Fibroblast of skin of left biceps (primary cell): ENCODE results near the gene CHMP5.
A peak's percentile ranks its signal among the peaks of the same experiment; 100 is the strongest.

Source experiments
- DNase-seq, 2 experiments: peaks; one replicate each; pipeline ENCODE4 v3.0.0-alpha.2; 2013; ENCODE audit warnings: low read depth in 2 of 2

The CHMP5 gene

GRCh38 chr9:33264473-33265177, at the start of gene CHMP5, which contains the start of gene BAG1:
CHMP5 (plus strand) TSS chr9:33265049; CDS start chr9:33265079, 30 bp downstream.
BAG1 (minus strand) TSS chr9:33264708.
- DNase-seq: peak; percentile 98

DNA sequence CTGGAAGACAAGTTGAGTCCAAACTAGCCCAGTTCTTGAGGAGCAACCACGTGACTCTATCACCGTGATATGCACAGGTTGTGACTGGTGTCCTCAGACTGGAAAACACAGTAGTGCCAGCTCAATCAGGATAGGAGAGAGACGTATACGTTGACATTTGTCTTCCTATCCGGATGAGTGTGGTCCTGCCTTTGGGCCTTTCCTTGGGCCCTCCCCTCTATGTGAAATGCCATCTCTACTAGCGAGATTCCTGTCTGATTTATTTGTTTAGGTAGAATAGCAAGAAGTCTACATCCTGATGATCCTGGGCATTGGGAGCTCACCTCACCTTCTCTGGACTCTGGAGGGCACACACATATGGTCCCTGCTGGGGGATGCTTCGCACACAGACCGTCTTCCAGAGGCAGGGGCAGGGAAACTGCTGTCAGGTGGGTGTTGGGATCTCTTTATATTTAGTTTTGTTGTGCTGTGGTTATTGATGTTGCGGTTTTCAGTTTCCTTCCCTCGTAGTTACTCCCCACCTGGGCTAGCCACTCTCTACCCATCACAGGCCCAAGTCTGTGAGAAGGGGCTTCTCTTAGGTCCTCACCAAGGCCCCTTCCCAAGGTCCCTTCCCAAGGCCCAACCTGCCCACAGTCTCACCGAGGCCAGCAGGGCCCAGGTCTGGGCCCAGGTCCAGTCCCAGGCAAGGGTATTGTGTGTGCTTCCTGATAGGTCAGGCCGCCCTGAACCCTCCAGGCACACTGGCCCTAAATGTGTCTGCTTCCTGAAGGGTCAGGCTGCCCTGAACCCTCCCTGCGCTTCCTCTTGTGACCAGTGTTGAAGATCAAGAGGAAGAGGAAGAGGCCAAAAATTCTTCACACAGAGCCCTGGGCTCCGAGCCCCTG, 43.9 kb upstream of the CHMP5 start:
- no peak for DNase-seq

GRCh38 chr9:33221568-33221884, 43.3 kb upstream of the CHMP5 start:
- DNase-seq: no peak

DNA sequence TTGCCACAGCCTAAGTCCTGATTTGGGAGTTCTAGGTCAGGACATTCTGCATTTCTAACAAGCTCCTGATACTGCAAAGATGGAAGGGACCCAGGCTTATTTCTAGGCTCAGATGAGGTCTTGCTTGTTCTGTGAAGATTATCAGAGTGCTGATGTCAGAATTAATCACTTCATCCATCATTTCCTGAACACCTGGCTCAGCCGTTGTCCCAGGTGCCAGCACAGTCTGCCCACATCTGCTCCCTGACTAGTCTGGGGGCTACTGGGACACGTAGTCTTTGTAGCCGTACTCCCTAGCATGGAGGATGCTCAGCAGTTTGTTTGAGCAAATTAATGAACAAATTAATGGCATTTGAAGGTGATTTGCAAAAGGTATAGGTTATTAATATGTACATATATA, 42.8 kb upstream of the CHMP5 start:
- DNase-seq: no peak

DNA sequence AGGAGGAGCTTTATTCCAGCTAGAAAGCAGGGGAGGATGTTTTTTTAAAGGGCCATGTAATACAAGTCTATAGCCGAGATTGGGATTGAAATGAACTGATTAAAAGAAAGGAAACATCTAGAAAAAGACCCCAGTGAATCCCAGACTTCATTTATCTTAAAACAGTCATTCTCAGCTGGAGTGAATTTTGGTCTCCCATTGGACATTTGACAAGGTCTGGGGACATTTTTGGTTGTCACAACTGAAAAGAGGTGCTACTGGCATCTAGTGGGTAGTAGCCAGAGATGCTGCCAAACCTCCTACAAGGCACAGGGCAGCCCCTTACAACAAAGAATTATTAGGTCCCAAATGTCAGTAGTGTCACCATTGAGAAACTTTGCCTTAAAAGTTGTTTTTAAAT, 41.2 kb upstream of the CHMP5 start:
- no peak for DNase-seq

DNA sequence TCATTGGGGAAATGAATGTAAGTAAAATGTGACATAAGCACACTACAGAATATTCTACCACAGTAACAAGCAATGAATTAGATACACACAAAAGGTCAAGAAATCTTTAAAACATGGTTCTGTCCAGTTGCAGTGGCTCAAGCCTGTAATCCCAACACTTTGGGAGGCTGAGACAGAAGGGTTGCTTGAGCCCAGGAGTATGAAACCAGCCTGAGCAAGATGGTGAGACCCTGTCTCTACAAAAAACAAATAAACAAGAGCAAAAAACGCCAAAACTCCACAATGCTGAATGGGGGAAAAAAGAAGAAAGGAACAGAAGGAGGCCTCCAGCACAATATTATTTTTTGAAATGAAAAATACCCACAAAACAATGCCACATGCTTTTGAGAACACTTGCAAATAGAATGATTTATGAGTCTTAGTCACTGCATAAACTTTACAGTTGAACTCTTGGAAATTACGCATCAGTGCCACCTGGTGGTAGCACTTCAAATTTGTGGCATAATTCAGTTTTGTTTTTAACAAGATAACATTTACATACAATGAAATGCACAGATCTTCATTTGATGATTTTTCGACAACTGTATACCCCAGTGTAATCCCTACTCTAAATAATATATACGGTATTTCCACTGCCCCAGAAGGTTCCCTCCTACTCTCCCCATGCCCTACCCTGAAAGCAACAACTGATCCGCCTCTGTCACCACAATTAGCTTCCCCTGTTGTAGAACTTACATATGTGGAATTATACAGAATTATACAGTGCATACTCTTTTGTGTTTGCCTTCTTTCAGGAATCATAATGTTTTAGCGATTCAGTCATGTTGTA, 39.3 kb upstream of the CHMP5 start:
- DNase-seq: peak; percentile 56 to 57

GRCh38 chr9:33227008-33227398, 37.8 kb upstream of the CHMP5 start:
- DNase-seq: no peak

DNA sequence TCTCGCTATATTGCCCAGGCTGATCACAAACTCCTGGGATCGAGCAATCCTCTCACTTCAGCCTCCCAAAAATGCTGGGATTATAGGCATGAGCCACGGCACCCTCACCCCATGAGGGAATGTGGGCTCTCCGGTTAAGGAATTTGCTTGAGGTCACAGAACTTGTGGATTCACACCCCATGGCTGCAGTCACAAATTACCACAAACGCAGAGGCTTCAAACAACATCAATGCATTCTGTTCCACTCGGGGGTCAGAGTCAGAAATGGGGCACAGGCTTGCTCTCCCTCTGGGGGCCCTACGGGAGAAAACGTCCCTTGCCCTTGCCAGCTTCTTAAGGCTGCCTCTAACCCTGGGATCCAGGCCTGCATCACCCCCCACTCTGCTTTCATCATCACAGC, 37.1 kb upstream of the CHMP5 start:
- DNase-seq: no peak

- DNase-seq: no peak
Observed at GRCh38 chr9:33228606-33229005, 36.2 kb upstream of the CHMP5 start.

- DNase-seq: no peak
Observed at GRCh38 chr9:33229359-33230114, 35.3 kb upstream of the CHMP5 start.

DNA sequence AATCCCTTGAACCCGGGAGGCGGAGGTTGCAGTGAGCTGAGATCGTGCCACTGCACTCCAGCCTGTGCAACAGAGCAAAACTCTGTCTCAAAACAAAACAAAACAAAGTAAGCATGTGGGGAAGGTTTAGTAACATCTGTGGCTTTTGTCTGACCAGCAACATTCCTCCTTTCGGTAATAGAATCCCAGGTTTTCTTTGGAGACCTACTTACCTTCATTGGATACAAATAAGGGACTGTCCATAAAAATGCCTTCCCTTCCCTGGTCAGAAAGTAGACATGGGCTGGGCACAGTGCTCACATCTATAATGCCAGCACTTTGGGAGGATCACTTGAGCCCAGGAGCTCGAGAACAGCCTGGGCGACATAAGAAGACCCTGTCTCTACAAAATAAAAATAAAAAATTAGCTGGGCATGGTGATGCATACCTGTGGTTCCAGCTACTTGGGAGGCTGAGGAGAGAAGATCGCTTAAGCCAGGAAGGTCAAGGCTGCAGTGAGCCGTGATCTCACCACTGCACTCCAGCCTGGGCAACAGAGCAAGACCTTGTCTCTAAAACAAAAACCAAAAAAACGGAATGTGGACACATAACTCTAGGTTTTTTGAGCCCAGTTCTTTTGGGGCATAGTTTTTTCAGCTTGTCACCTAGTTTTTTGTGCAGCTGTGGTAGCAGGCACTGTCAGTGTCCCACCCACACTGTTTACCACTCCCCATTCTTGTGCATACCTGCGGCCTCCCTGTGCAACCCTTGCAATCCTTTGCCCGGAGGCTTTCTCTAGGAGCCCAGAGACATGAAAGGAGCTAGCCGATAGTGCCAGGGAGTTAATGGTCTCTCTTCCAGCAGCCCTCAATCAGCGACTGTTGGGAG, 33.9 kb upstream of the CHMP5 start:
- DNase-seq: no peak

GRCh38 chr9:33231623-33231942, 33.3 kb upstream of the CHMP5 start:
- DNase-seq: no peak

DNA sequence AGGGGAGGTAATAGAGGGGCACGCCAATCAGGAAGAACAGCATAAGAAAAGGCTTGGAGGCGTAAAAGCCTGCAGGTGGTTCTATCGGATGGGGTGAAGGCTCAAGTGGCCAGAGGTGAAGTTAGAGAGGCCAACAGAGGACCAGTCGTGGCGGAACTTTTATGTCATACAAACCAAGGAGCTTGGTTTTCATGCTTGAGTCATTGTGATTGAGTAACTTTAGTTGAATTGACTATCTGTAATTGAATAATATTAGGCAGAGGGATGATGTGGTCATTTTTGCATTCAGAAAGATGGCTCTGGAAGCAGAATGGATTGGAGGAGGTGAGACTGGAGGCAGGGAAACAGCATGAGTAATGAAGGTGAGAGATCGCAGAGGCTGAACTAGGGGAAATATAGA, 32.0 kb upstream of the CHMP5 start:
- DNase-seq: no peak

DNA sequence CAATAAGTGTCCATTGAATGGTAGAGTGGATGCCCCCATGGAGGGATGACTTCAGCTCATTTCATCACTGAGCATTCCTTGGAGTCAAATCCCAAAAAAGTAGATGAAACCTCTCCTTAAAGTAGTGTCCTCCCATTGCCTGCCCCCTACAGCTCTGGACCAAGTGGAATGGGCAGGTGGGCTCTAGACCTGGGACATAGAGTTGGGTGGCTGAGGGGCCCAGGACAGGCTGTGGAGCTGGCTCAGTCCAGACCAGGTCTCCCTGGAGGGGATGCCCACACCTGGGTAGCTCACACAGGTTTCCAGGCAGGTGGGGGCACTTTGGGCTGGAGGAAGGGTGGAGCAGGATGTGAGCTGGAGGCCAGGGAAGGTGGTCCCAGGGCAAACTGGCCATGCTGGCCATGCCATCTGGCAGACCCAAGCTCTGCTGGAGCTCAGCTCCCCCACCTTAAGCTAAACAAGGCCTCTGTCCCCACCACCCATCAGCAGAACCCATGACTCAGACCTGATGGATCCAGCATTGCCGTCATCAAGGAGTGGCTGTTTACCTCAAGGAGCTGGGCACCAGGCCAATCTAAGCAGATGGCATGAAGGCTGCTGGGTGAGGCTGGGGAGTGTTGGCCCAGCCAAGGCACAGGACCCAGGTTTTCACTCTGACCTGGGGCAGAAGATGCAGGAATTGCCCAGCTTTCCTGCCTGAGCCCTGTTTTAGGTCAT, 31.1 kb upstream of the CHMP5 start:
- DNase-seq: peak; percentile 35 to 41

- DNase-seq: no peak
Observed at GRCh38 chr9:33234511-33235467, 30.1 kb upstream of the CHMP5 start.

DNA sequence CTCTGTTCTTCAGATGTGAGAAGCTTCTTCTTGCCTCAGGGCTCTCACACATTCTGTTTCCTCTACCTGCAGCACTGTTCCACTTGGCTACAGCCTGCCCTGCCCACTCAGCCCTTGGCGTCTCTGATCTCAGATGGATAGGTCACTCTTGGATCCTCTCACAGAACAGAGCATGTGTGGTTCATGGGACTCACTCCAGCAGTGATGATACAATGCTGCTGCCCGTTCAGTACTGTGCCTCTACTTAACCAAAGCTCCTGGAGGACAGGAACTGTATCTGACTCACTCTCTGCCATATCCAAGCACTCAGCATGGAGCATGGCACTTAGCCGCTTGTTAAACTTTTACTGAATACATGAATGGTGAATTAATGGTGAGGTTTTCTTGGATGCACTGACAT, 28.3 kb upstream of the CHMP5 start:
- no peak for DNase-seq

DNA sequence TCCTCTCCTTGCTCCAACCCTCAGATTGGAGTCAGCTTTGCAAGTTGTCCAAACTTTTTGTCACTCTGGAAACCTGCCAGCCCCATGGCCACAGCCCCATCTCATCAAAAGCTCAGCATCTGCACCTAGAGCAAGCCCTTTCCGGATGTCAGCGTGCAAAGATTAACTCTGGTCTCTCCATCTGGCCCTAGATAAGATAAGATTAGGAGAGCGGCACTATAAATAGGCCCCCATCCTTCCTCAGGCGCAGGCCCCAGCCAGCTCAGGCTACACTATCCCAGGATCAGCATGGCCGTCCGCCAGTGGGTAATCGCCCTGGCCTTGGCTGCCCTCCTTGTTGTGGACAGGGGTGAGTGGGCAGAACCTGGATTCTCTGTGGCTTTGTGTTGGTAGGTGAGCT, 24.9 kb upstream of the CHMP5 start, which contains the start of gene SPINK4:
SPINK4 (plus strand) TSS at position 247 of the 400 bp plus-strand sequence; CDS start at position 289, 42 bp downstream.
- DNase-seq: no peak

- no peak for DNase-seq
Observed at GRCh38 chr9:33241298-33241697, 23.6 kb upstream of the CHMP5 start.

DNA sequence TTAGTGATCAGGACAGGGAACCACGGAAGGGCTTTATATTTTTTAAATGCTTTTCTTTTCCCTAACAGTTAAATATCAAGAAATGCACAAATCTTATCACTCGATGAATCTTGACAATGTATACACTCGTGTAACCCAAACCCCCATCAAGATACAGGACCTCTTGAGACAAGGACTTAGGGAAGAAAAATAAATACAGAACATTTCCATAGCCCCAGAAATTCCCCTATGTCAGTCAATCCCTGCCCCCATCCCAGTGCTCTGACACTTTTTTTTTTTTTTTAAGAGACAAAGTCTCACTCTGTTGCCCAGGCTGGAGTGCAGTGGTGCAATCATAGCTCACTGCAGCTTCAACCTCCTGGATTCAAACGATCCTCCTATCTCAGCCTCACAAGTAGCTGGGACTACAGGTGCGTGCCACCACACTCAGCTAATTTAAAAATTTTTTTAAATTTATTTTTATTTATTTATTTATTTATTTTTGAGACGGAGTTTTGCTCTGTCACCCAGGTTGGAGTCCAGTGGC, 22.2 kb upstream of the CHMP5 start:
- no peak for DNase-seq
